ENCODE data around the gene ATG13.
"Not testable (repeated sequence)": the region's sequence is repeated elsewhere in the genome, so short reads cannot be mapped to it uniquely, and the experiment has no call there.

ATG13 gene

DNA sequence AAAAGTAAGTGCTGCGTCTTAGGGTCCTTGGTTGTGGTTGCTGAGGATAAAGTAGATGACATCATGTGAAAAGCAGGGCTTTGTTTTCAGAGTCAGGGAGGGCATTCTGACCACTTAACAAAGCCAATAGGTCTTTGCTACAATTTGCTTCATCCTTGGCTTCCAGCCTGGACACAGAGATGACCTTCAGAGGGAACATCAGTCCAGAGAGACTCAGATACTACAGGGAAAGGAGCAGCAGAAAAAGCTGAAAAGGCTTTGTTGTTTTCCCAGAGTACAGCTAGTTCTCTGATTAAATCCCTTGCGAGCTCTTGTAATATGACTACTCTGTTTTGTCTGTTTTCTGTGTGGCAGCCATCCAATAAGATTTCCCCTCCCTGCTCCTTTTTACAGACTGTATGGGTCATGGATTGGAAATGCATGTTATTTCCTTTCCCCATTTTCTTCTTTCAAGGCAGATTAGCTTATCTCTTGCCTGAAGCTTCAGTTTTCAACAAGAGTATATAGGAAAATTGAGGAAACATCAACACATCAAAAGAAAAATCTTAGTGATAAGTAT lies 31.9 kb downstream of the ATG13 start:
- DNase-seq, result no peak

DNA sequence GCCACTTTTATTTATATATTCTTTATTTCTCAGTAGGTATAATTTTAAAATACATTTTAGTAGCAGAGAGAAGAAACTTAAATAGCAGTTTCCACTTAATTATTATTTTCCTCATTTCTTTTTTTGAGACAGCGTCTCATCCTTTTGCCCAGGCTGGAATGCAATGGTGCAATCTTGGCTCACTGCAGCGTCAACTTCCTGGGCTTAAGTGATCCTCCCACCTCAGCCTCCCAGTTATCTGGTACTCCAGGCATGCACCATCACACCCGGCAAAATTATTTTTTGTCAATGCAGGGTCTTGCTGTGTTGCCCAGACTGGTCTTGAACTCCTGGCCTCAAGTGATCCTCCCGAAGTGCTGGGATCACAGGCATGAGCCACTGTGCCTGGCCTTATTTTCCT lies 38.3 kb downstream of the ATG13 start:
- no peak for DNase-seq

DNA sequence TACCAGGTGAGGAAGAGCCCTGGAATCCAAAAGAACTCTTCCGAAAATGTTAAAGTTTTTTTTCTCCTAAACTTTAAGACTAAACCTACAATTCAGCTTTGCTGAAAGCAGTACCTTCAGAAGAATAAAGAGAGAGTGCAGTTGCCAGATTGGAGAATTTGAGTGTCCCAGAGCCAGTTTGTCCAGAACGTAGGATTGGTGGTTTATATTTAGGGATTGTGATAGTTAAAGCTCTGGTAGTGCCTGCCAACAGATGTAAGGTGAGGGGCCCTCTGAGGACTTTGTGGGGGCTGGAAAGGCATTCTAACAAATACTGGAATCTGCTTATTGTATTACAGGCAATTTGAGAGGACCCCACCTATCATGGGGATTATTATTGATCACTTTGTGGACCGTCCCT lies 39.8 kb downstream of the ATG13 start:
- DNase-seq, result no peak

DNA sequence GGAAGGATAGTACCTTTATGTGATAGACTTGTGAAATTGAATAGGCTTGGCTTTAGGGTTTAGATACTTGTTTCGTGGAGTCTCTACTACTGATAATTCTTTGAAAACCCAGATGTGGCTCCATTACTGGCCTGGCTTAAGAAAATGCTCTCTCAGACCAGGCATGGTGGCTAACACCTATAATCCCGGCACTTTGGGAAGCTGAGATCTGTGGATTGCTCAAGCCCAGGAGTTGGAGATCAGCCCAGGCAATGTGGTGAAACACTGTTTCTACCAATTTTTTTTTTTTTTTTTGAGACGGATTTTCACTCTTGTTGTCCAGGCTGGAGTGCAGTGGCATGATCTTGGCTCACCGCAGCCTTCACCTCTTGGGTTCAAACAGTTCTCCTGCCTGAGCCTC lies 40.9 kb downstream of the ATG13 start:
- DNase-seq, result no peak

DNA sequence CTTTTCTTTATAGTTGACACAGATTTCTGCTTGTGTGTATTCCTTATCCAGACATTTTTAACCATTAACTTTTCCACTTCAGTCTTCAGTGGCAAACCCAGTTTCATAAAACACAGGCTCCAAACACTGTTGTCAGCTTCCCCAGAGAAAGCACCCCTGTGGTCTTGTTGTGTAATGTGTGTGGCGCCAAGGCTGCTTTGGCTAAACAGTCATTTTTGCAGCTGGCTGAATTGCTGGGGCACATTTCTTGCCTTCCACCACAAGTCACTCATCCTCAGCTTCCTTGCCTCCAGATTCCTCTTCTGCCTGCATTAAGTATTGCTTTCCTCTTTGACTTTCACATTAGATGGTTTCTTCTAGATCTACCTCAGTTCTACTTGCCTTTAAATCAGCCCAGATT lies 42.6 kb downstream of the ATG13 start:
- DNase-seq, result peak; percentile 7

DNA sequence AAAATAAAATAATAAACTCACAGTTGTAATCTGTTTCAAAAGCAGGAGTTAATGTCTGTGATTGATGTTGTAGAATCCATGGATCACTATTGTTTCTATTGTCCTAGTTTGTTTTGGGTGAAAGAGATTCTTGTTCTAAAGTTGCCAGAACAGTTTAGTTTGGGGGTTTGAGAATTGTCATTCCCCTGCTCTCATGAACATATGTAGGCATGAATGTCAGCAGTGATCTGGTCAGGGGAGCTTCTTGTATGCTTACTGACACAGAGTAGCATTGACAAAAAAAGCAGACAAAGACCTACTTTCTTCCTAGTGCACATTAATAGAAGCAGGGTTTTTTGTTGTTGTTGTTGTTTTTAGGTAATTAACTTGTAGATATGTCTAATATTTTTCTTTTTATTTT lies 44.5 kb downstream of the ATG13 start:
- DNase-seq, result no peak

DNA sequence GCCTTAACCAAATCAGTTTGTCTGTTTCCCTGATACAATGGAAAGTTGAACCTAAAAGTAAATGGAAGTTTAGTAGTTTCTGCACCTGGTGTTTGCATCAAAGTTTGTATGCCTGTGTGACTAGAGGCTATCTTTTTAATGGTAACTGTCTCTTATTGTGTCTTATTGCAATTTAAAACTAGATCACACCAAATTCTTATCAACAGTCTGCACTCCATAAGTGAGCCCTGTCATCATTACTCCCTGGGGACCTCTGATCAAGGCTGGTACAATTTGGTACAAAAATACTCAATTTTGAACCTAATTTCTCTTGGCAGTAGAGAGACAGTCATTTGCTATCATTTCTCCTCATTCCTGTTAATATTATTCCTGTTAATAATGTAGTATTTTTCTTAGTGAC lies 45.0 kb downstream of the ATG13 start:
- DNase-seq, result no peak

DNA sequence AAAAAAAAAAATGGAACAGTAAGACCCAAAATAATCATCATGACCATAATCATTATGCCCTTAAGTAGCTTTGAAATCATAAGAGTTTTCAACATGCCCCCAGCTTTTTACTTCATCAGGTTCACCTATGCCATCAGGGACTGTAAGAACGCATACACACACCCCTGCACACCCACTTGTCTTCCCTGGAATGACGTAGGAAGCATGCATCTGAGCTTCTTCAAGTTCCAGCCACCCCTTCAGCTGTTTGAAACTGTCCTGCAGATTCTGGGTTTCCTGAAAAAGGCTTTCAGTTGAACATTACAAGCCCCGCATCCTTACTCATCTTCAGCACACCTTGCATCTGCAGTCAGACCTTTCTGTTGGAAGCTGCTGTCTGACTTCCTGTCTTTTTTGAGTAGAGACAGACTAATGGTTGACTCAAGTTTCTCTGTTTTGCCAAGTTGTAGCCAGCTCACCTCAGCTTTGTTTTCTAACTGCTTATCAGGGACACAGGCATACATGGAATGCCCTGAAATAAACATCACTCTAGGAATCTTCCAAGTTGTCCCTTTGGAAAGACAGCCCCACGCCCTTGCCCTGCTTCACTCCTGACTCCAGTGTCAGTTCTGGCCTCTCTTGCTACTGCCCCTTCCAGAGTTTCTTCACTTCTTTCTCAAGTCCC lies 46.1 kb downstream of the ATG13 start:
- no peak for DNase-seq

DNA sequence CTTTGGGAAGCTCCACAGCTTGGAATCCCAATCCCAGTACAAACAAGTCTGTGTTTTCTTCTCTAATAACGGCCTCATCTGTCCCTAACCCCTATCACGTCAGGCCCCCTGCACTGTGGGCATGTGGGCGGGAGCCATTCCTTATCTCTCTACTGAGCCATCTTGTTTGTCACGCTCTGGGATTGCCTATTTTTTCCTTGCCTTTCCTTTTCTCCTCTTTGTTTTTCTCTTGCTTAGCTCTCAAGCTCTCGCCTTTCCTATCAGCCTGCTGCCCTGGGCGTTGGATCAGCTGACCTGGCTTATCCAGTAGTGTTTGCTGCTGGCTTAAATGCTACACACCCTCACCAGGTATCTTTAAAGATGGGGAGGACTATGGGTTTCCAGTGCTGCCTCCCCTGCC lies 47.3 kb downstream of the ATG13 start:
- DNase-seq, result no peak

DNA sequence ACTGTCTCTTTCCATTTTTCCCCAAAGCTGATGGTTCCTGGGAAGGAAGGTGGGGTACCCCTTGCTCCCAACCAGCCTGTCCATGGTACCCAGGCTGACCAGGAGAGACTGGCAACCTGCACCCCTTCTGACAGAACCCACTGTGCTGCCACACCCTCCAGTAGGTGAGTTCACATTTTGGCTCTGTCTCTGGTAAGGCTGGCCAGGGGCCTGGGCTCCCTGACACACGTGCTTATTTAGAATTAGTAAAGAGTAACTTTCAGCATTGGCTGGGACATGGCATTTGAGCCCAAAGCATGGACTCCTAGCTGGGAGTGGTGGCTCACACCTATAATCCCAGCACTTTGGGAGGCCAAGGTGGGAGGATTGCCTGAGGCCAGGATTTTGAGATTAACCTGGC lies 48.0 kb downstream of the ATG13 start:
- DNase-seq, result no peak

DNA sequence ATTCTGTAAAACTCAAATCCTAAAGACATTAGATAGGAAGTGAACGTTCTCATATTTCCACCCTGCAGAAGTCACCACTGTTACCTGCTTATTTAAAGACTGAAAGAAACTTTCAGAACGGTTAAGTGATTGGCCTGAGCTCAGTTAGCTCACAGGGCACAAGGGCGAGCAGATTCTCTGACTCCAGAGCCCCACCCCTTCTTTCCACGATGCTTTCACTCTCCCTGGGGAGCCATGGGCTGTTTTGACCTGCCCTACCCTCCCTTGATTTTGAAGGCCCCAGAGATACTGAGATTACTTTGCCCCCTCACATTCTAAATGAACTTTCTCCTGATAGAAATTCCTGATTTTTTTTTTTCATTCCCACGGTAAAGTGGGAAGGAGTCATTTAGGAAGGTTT lies 49.2 kb downstream of the ATG13 start:
- DNase-seq, result no peak

DNA sequence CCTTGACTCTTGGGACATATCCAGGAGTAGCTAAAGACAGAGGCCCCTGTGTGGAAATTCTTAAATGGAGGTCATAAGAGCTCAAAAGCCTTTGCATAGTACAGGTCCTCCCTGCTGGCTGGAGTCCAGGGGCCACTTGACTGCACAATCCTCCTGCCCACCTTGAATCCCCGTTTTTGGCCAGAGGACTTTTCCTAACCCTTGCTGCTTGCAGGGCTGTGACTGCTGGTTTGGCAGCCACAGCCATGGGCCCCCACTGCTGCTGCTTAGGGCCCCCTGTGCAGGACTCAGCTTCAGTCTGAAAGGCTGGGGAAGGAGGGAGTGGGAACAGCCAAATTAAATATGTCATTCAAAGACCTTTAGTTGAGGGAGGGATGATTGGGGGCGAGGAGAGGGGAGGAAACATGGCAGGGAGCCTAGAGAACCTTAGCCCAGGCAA lies 49.7 kb downstream of the ATG13 start:
- DNase-seq, result no peak

DNA sequence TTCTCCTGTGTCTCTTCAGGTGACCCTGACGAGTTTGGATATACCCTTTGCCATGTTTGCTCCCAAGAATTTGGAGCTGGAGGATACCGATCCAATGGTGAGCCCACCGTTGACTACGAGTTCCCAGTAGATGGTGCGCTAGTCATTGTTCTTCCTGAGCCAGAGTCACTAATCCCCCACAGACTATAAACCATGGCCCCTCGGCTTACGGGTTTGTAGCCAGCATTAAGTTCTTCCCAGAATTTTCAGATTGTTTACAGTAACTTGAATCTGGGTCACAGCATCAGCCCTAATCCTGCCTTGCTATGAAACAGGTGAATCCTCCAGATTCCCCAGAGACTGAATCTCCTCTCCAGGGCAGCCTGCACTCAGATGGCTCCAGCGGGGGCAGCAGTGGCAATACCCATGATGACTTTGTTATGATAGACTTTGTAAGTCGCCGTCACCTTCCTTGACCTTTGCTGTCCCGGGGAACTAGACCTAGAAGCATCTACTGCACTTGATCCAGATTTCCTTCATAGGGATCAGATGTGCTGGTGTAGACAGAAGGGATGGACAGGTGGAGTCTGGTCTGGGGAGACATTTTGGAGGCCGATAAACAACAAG lies 51.2 kb downstream of the ATG13 start:
- no peak for DNase-seq

DNA sequence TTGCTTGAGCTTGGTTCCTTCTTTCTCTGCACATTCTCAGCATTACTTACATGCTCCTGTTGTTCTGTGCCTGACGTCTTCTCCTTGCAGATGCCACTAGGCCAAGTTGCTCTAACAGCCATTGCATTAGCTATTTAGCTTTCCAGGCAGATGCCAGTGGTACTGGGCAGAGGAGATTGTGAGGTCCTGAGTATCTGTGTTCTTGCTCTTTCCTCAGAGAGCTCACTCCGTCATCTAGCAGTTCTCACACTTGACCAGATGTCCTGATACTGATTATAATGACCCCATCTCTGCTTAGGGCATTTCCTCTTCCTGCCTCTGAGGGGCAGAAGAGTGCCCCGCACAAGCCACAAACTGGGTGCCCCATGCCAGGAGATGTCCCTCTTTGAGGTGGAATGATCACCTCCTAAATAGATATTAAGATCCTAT lies 52.4 kb downstream of the ATG13 start:
- peak; percentile 29 for DNase-seq

DNA sequence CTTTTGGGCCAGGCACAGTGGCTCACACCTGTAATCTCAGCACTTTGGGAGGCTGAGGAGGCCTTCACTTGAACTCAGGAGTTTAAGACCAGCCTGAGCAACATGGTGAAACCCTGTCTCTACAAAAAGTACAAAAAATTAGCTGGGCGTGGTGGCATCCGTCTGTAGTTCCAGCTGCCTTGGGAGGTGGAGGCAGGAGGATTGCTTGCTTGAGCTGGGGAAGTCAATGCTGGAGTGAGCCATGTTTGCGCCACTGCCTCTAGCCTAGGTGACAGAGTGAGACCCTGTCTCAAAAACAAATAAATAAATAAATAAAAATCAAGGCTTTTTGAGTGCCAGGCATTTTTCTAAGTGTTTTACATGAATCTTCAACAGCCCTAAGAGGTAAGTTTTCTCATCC lies 53.2 kb downstream of the ATG13 start:
- DNase-seq, result not testable (repeated sequence)

DNA sequence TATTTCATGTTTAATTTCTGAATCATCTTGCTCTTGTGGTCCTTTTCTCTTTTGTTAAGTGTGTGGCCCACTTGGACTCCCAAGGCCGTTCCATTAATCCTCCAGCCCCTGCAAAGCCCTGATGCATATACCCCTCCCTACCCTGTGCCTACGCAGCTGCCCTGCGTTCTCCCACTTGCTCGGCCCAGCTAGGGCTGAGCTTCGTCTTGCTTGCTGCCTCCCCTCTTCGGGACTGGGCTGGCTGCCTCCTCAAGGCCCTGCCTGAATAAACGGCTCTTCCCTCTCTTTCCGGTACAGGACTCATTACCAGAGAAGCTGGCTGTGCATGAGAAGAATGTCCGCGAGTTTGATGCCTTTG lies 54.6 kb downstream of the ATG13 start:
- no peak for DNase-seq

DNA sequence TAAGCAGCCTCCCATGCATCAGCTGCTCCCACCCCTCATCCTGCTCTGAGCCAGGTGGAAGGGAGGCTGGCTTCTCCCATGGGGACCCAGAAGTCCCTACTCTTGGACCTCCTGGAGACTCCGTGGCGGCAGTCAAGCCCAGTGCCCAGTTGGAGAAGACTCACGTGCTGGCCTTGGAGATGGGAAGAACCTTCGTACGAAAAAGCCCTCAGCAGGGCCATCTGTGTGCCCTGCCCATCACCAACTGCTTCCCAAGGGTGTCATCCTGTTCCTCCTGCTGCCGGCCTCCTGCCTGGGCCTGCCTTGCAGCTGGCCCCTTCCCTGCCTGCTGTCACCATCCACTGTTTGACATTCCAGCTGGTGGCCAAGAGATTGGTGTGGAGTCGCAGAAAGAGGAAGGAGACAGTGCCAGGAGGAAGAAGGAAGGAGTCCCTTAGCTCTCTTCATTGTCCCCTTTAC lies 55.1 kb downstream of the ATG13 start:
- DNase-seq, result peak; percentile 13

DNA sequence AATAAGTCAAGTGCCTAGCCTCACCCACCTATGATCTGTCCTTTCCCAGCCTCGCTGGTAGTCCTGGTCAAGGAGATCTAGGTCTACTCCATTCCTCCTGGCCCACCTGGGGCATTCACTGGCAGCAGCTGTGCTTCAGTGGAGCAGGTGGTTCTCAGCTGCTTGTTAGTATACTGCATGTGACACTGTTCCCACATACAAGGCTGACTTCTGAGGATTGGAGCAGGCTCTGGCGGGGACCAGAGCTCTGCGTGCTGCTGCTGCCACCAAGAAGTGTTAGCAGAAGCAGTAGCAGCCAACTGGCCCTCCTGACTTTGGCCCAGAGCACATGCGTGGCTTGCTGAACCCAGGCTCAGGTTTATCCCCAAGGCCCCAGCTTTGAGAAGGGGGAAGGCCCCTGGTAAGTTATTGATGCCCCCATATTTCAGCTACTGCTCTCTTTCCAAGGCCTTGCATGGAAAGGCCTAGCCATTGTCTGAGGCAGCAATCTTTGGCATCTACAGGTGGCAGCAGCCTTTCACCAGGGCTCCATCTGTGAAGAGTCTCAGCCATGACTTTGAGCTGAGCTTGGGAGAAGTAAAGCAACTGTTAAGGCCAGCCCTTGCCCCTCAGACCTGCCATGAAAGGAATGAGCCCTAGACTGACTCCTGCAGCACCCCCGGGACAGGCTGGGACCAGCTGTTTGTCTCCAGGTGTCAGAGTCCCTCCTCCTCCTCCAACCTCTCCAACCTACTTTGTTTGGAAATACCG lies 56.5 kb downstream of the ATG13 start:
- DNase-seq, result no peak

DNA sequence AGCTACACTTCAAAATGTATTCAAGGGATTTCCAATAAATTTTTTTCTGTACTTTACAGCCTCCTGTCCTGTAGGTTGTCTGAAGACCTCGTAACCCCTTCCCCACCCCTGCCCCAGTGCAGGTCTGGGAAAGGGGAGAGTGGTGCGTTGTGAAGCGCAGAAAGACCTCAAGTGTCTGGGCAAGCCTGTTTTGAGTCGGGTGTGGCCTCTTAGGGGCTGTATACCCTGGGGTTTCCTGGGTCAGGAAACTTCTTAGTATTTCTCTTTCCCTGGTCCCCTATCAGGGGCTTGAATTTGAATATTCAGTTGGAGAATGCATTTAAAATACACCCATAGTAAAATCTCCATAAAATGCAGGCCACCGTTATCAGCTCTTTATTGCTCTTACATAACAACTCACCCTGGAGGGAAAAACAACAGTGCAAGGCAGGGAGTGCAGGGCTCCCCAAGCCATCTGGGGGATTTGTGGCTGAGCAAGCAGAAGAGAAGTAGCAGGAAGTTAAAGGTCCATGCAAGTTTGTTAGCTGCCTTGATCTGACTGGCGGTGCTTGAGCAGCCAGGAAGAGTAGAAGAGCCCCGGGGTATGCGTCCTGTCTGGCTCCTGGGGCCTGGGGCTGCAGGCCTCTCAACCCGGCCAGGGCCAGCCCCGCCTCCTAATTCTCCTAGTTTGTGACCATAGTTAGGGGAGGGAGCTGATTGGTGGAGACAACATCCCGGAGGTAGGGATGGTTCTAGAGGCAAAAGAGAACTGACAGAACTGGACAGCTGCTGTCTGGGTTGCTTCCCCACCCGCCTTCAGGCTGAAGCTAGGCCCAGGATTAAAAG lies 57.3 kb downstream of the ATG13 start:
- DNase-seq, result no peak

DNA sequence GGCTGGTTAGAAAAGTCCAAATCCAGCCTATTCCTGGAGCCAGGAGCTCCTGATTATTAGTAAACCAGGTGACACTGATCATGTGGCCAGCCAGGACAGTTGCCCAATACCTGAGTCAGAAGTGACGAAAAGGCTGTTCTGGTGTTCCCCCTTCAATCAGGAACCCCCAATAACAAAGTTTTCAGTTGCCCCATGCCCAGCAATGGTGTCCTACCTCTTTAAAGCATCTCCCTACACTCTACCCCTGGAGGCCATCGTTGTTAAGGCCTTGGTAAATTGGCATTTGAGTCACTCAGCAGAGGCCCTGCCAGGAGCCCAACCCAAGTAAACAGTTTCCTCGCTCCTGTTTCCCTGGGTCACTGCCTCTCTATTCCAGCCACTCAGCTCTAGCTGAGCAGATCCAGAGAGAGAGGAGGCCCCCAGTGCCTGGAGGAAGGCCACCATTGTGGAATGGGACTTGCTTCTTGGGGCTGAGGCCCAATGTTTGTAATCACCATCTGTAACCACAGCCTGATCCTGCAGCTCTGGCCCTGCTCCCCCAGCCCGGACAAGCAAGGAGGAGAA lies 58.0 kb downstream of the ATG13 start:
- DNase-seq, result peak; percentile 59

DNA sequence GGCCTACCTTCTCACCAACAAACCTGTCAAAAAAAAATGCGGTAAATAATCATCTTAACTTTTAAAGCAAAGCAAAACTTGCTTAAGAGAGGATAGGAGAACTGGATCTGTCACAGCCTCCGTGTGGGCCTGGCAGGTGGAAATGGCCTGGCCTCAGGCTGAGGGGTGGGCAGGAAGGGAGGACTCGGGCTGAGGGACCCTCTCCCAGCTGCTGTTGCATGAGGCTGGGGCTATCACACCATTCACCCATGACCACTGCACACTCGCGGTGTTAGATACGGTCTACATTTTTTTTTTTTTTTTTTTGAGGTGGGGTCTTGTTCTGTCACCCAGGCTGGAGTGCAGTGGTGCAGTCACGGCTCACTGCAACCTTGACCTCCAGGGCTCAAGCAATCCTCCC lies 58.6 kb downstream of the ATG13 start:
- DNase-seq, result no peak

DNA sequence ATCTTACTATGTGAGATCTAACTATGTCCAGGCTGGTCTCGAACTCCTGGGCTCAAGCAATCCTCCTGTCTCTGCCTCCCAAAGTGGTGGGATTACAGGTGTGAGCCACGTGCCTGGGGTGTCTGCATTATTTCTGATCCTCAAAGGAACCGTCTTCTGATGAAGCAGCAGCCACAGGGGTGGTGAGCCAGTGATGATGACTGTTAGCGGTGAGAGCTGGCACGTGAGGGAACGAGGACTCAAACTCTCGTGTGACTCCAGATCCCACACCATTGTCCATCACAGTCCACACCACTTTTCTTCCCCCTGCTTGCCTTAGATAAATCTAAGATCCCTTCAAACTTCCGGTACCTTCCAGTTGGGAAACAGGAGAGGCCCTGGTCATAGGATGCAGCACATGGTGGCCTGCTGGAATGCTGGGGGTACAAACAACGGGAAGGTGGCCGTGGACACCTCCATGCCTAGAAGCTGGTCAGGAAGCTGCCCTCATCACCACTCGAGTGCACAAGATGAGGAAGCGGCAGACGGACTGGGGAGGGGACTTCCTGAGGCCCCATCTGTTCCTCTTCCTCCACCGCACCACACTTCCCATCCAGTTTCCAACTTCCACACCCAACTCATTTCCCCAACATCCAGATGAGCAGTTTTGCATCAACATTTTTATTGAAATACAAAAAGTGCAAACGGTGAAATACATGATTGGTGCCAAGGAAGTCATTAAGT lies 59.2 kb downstream of the ATG13 start:
- DNase-seq, result peak; percentile 56

Measured in inflammatory macrophage treated with lipopolysaccharide for 4 hours (primary cell).